Measurements from ENCODE around the gene FKBP8. TPM values are rescaled to one million over a fixed set of nuclear protein-coding genes. Genes with fewer than 3 reads are reported as not detected.

FKBP8 gene
- polyA plus RNA-seq, 3 donors, result 78.0 to 159 (median 81.2) TPM

DNA sequence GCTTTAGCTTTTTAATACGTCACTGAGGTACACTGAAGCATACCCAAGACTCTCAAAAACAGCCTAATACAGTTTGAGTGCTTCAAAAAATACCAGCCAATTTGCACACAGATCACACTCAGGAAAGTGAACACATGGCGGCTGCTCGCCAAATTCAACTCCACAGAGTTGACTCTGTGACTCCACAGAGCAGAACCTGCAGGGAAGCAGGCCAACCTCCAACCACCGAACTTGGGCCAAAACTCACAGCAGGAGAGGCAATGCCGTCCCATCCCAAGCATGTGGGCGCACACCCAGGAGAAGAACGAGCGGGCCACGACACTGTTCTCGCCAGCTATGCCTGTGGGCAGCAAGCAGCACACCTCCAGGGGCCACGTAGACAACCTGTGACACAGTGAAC, 42.6 kb downstream of the FKBP8 start:
- no peaks in the 10 kb centered on the region for H3K27me3 ChIP-seq (ENCODE audit: control insufficient read depth in 2 of 2, insufficient read depth in 2 of 2, low read length in 2 of 2)
- H3K27ac ChIP-seq (ENCODE audit: low read depth in 1 of 2, low read length in 2 of 2), result peak overlapping the region; percentile 95 to 96
- no peak overlapping the region for H3K4me3 ChIP-seq (replicated peaks in 1 of 3; ENCODE audit: low read depth in 2 of 3, low read length in 3 of 3)
- H3K9me3 ChIP-seq (replicated peaks in 1 of 2; ENCODE audit: control insufficient read depth in 1 of 2, insufficient read depth in 1 of 2, low read length in 2 of 2), result no peaks in the 10 kb centered on the region
- Mint-ChIP-seq H3K36me3 (peaks cover 32 to 34% of the 10 kb centered on the region in 2 donors), H3K27ac (peak overlapping the region in 5 of 7 donors; percentile 37 to 99 (median 98)), H3K4me1 (peaks cover 99% of the 10 kb centered on the region), H3K9me3 (no peaks in the 10 kb centered on the region), H3K4me3 (peak overlapping the region; percentile 31 to 39), H3K27me3 (ENCODE audit: low read depth in 3 of 3) (peaks cover 0 to 3% (median 2%) of the 10 kb centered on the region in 3 donors)
- DNase-seq, result no peak
- H2AFZ ChIP-seq (ENCODE audit: insufficient read depth, low read depth, low read length, poor library complexity, severe bottlenecking), result no peak overlapping the region
- peaks cover 0 to 13% of the 10 kb centered on the region in 2 donors for H3K36me3 ChIP-seq (replicated peaks in 1 of 2; ENCODE audit: control insufficient read depth in 1 of 2, insufficient read depth in 2 of 2, low read length in 2 of 2)
- TF ChIP-seq, protein P1, sequence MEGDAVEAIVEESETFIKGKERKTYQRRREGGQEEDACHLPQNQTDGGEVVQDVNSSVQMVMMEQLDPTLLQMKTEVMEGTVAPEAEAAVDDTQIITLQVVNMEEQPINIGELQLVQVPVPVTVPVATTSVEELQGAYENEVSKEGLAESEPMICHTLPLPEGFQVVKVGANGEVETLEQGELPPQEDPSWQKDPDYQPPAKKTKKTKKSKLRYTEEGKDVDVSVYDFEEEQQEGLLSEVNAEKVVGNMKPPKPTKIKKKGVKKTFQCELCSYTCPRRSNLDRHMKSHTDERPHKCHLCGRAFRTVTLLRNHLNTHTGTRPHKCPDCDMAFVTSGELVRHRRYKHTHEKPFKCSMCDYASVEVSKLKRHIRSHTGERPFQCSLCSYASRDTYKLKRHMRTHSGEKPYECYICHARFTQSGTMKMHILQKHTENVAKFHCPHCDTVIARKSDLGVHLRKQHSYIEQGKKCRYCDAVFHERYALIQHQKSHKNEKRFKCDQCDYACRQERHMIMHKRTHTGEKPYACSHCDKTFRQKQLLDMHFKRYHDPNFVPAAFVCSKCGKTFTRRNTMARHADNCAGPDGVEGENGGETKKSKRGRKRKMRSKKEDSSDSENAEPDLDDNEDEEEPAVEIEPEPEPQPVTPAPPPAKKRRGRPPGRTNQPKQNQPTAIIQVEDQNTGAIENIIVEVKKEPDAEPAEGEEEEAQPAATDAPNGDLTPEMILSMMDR (IDR thresholded peaks at IDR 0.05), result no peak
- no peak overlapping the region for H3K9ac ChIP-seq (ENCODE audit: insufficient read depth, low read length, poor library complexity, severe bottlenecking)
- intact Hi-C loops (cut with micrococcal nuclease), result no loop called here
- peak overlapping the region; percentile 68 for H3K4me2 ChIP-seq (replicated peaks; ENCODE audit: extremely low read depth, low read length, poor library complexity, severe bottlenecking)
- peaks cover 97% of the 10 kb centered on the region for H4K20me1 ChIP-seq (ENCODE audit: insufficient read depth, low read length)
- 94% methylated on average over 11 of the region's 11 CpGs for WGBS (ENCODE audit: insufficient coverage)
- peaks cover 94 to 100% of the 10 kb centered on the region in 2 donors for H3K4me1 ChIP-seq (ENCODE audit: control insufficient read depth in 1 of 2, insufficient read depth in 2 of 2, low read length in 2 of 2)
- H3K79me2 ChIP-seq (ENCODE audit: insufficient read depth, low read length), result peaks cover 91% of the 10 kb centered on the region

DNA sequence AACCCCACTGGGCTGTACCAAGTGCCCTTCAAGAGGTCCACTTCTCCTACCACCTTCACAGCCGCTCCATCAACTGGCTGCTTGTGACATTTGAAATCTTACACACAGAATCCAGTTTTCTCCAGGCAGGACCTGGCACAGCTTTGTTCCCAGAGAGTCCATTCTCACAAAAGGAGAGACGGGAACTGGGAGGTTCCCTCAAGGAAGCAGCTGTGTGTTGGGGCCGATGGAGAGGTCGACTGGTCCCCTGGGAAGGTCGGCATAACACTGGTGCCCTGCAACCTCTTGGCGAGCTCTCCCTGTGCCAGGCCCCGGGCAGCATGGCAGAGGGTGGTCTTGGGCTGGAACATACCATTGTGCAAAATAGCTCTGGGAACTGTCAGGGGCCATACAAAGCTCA, 43.0 kb downstream of the FKBP8 start:
- Histone ChIP-seq H2AFZ (ENCODE audit: insufficient read depth, low read depth, low read length, poor library complexity, severe bottlenecking) (no peak overlapping the region), H3K27me3 (ENCODE audit: control insufficient read depth in 2 of 2, insufficient read depth in 2 of 2, low read length in 2 of 2) (no peaks in the 10 kb centered on the region), H3K36me3 (replicated peaks in 1 of 2; ENCODE audit: control insufficient read depth in 1 of 2, insufficient read depth in 2 of 2, low read length in 2 of 2) (peaks cover 0 to 13% of the 10 kb centered on the region in 2 donors), H3K4me2 (replicated peaks; ENCODE audit: extremely low read depth, low read length, poor library complexity, severe bottlenecking) (no peak overlapping the region), H3K9me3 (replicated peaks in 1 of 2; ENCODE audit: control insufficient read depth in 1 of 2, insufficient read depth in 1 of 2, low read length in 2 of 2) (no peaks in the 10 kb centered on the region), H3K79me2 (ENCODE audit: insufficient read depth, low read length) (peaks cover 91% of the 10 kb centered on the region), H3K4me3 (replicated peaks in 1 of 3; ENCODE audit: low read depth in 2 of 3, low read length in 3 of 3) (no peak overlapping the region), H3K9ac (ENCODE audit: insufficient read depth, low read length, poor library complexity, severe bottlenecking) (no peak overlapping the region), H3K27ac (ENCODE audit: low read depth in 1 of 2, low read length in 2 of 2) (peak overlapping the region in 1 of 2 donors; percentile 96), H4K20me1 (ENCODE audit: insufficient read depth, low read length) (peaks cover 97% of the 10 kb centered on the region), H3K4me1 (ENCODE audit: control insufficient read depth in 1 of 2, insufficient read depth in 2 of 2, low read length in 2 of 2) (peaks cover 94 to 100% of the 10 kb centered on the region in 2 donors)
- DNase-seq, result no peak
- Mint-ChIP-seq H3K9me3 (no peaks in the 10 kb centered on the region), H3K36me3 (peaks cover 28 to 30% of the 10 kb centered on the region in 2 donors), H3K27ac (peak overlapping the region in 6 of 7 donors; percentile 6 to 99 (median 58)), H3K4me1 (peaks cover 99% of the 10 kb centered on the region), H3K27me3 (ENCODE audit: low read depth in 3 of 3) (peaks cover 0 to 3% (median 2%) of the 10 kb centered on the region in 3 donors), H3K4me3 (peak overlapping the region in 1 of 2 donors; percentile 31)
- intact Hi-C loops (cut with micrococcal nuclease), result no loop called here
- 60% methylated on average over 1 of the region's 7 CpGs for WGBS (ENCODE audit: insufficient coverage)
- TF ChIP-seq, protein P1 (IDR thresholded peaks at IDR 0.05), result no peak
